Right lobe of liver (tissue), 4 donors: ENCODE measurements around the gene HMGCS2.

Experiments
- POLR2A ChIP-seq: fragments of 450-650 bp; IDR thresholded peaks from one replicate; pipeline ENCODE4 v1.6.1; 2017; ENCODE audit warnings: antibody characterized with exemption, mild to moderate bottlenecking
- TF ChIP-seq, protein P1 (sequence below), 4 donors: fragments of 200-600 bp in 3 of 4; fragments of 450-650 bp in 1 of 4; IDR thresholded peaks; one replicate each; pipeline versions ENCODE4 v1.5.1 to v1.8.0; 2016 to 2022; ENCODE audit warnings: antibody characterized with exemption in 4 of 4, mild to moderate bottlenecking in 2 of 4
- donor health status: DM: no; HTN: no; CAD: no.
- donor health status: DM: no; HTN: no; CAD: no.
- donor health status: DM: no; HTN: yes; CAD: no.

DNA sequence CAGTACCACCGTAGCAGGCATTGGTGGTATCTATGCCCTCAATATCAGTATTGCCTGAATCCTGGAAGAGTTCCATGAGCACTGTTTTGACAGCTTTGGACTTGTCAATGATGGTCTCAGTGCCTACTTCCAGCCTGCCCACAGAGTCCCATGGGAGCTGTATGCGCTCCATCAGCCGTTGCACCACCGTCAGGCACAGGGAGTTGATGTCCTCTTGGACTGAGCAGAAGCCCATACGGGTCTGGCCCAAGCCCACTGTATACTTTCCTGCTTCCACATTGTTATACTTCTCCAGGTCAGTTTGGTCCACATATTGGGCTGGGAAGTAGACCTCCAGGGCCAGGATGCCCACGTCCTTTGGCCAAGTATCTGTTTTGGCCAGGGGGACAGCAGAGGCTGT, 4.5 kb downstream of the HMGCS2 start:
- TF ChIP-seq, protein P1, sequence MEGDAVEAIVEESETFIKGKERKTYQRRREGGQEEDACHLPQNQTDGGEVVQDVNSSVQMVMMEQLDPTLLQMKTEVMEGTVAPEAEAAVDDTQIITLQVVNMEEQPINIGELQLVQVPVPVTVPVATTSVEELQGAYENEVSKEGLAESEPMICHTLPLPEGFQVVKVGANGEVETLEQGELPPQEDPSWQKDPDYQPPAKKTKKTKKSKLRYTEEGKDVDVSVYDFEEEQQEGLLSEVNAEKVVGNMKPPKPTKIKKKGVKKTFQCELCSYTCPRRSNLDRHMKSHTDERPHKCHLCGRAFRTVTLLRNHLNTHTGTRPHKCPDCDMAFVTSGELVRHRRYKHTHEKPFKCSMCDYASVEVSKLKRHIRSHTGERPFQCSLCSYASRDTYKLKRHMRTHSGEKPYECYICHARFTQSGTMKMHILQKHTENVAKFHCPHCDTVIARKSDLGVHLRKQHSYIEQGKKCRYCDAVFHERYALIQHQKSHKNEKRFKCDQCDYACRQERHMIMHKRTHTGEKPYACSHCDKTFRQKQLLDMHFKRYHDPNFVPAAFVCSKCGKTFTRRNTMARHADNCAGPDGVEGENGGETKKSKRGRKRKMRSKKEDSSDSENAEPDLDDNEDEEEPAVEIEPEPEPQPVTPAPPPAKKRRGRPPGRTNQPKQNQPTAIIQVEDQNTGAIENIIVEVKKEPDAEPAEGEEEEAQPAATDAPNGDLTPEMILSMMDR (IDR thresholded peaks at IDR 0.05): no peak
- no peak for TF ChIP-seq POLR2A
